SK-N-MC (cell line): ENCODE results near the gene GMIP.

Source experiments
- EZH2 ChIP-seq: fragments of 200-600 bp; sonication (generic); IDR thresholded peaks from one replicate; pipeline ENCODE4 v1.6.1; 2017; ENCODE audit warnings: antibody characterized with exemption
- FOXP2 ChIP-seq: optimal IDR thresholded peaks from 2 replicates; pipeline ENCODE3; 2011; ENCODE audit warnings: mild to moderate bottlenecking, moderate library complexity; ENCODE audit not compliant: insufficient read depth; ENCODE audit errors: extremely low read length, control extremely low read depth
- POLR2AphosphoS5 ChIP-seq: IDR thresholded peaks from 2 replicates; pipeline ENCODE4 v1.6.1; 2012; ENCODE audit warnings: mild to moderate bottlenecking, low read depth, low read length, borderline replicate concordance

GRCh38 chr19:19630062-19630414, 13.4 kb downstream of the GMIP start:
- TF ChIP-seq POLR2AphosphoS5: no peak
- TF ChIP-seq EZH2: no peak
- TF ChIP-seq FOXP2: no peak
